A673 (cell line): ENCODE data around the gene EXPH5. TPM values are rescaled to one million over a fixed set of nuclear protein-coding genes. Genes with fewer than 3 reads are reported as not detected.

Experiments used
- BruUV-seq: library from RNA; stranded (reverse); fragments of 400-500 nt; replicated peaks from 2 replicates; lab custom pipeline; 2021; lab: Mats Ljungman, UMichigan
- CTCF ChIA-PET: fragments of 300-600 bp; sonication (Branson Sonifier 250); formaldehyde crosslinking; loops from one replicate; lab custom pipeline; 2022; ENCODE audit warnings: antibody characterized with exemption; lab: Charles Lee
- POLR2A ChIA-PET: fragments of 300-600 bp; sonication (Branson Sonifier 250); formaldehyde crosslinking; loops from one replicate; lab custom pipeline; 2022; ENCODE audit warnings: antibody characterized with exemption; ENCODE audit not compliant: low non-redundant PET; lab: Charles Lee
- DNase-seq: peaks from one replicate; pipeline ENCODE4 v3.0.0-alpha.2; 2015; ENCODE audit warnings: low spot score
- H3K27ac ChIP-seq: fragments of 200-600 bp; sonication (generic); 2 replicates; pipeline ENCODE4 v1.5.1; 2016; ENCODE audit warnings: mixed run types, low read depth, mild to moderate bottlenecking, mixed read lengths, antibody characterized with exemption, low read length; ENCODE audit not compliant: poor library complexity, severe bottlenecking
- H3K27me3 ChIP-seq: fragments of 200-600 bp; sonication (generic); replicated peaks from 2 replicates; pipeline ENCODE4 v1.6.1; 2017; ENCODE audit warnings: mixed run types, low read depth, mild to moderate bottlenecking, mixed read lengths, antibody characterized with exemption, low read length; ENCODE audit not compliant: insufficient read depth, poor library complexity
- H3K36me3 ChIP-seq: fragments of 200-600 bp; sonication (generic); 2 replicates; pipeline ENCODE4 v1.6.1; 2016; ENCODE audit warnings: mixed run types, mild to moderate bottlenecking, mixed read lengths, antibody characterized with exemption, low read length; ENCODE audit not compliant: insufficient read depth, poor library complexity, severe bottlenecking
- H3K4me1 ChIP-seq: fragments of 200-600 bp; sonication (generic); 2 replicates; pipeline ENCODE4 v1.6.1; 2017; ENCODE audit warnings: mixed run types, mild to moderate bottlenecking, mixed read lengths, antibody characterized with exemption, low read length; ENCODE audit not compliant: insufficient read depth, poor library complexity, severe bottlenecking
- H3K4me3 ChIP-seq: fragments of 200-600 bp; sonication (generic); 2 replicates; pipeline ENCODE4 v1.5.1; 2016; ENCODE audit warnings: low read depth, mixed run types, mild to moderate bottlenecking, mixed read lengths, low read length; ENCODE audit not compliant: poor library complexity, severe bottlenecking
- H3K9me3 ChIP-seq: fragments of 200-600 bp; sonication (generic); 2 replicates; pipeline ENCODE4 v1.6.1; 2016; ENCODE audit warnings: mixed run types, low read depth, mild to moderate bottlenecking, mixed read lengths, antibody characterized with exemption, low read length; ENCODE audit not compliant: poor library complexity, severe bottlenecking
- EZH2 ChIP-seq: fragments of 200-600 bp; sonication (generic); IDR thresholded peaks from 2 replicates; pipeline ENCODE4 v1.6.1; 2017; ENCODE audit warnings: borderline replicate concordance, low read depth, mild to moderate bottlenecking, mixed read lengths, antibody characterized with exemption, low read length; ENCODE audit not compliant: poor library complexity, severe bottlenecking
- intact Hi-C: fragments of 100-400 bp; cut with micrococcal nuclease; formaldehyde crosslinking; loops from one replicate; pipeline ENCODE4 v1.10.0; 2022; ENCODE audit not compliant: unreplicated experiment
- total RNA-seq: library from RNA; stranded (reverse); gene quantifications from 2 replicates; pipeline ENCODE4 v1.2.3, GENCODE V29; 2021
- TF ChIP-seq, protein P1 (sequence below): fragments of 300-800, 200-600 bp; sonication (generic); conservative IDR thresholded peaks from 2 replicates; pipeline ENCODE4 v1.5.1; 2017; ENCODE audit warnings: low read depth, mild to moderate bottlenecking, antibody characterized with exemption, low read length, moderate library complexity, mixed read lengths

Gene EXPH5
- total RNA-seq, 1 experiment from 2014 or later: 0.26 TPM

DNA sequence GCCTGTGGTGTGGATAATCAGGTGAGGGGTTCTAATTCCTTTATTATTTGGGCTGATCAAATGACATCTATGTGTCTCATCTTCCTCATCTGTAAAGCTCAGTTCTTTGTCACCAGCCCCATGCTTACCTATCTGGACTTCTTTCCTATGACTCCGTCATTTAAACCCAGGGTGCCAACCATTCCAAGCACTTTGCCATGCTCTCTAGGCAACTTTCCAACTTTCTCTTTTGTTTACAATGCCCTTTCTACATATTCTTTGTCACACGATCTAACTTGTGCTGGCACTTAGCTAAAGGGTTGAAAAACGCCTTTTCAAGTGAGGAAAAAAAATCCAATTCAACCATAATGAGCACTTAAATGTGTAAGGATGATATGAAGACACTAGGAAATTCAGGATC lies 27.9 kb downstream of the EXPH5 start:
- ChIA-PET CTCF (interaction anchor here (0.7 kb wide), 1 partner anchor 337 kb away, joined by 3 read pairs; no protein-coding TSS in a partner anchor), POLR2A (no interaction called here)
- Histone ChIP-seq H3K27ac (no peak overlapping the region), H3K4me3 (no peak overlapping the region), H3K27me3 (no peaks in the 10 kb centered on the region), H3K4me1 (no peaks in the 10 kb centered on the region), H3K9me3 (no peaks in the 10 kb centered on the region), H3K36me3 (no peaks in the 10 kb centered on the region)
- intact Hi-C loops: no loop called here
- TF ChIP-seq, protein P1, sequence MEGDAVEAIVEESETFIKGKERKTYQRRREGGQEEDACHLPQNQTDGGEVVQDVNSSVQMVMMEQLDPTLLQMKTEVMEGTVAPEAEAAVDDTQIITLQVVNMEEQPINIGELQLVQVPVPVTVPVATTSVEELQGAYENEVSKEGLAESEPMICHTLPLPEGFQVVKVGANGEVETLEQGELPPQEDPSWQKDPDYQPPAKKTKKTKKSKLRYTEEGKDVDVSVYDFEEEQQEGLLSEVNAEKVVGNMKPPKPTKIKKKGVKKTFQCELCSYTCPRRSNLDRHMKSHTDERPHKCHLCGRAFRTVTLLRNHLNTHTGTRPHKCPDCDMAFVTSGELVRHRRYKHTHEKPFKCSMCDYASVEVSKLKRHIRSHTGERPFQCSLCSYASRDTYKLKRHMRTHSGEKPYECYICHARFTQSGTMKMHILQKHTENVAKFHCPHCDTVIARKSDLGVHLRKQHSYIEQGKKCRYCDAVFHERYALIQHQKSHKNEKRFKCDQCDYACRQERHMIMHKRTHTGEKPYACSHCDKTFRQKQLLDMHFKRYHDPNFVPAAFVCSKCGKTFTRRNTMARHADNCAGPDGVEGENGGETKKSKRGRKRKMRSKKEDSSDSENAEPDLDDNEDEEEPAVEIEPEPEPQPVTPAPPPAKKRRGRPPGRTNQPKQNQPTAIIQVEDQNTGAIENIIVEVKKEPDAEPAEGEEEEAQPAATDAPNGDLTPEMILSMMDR: no peak
- TF ChIP-seq EZH2: no peak
- BruUV-seq: no TSS peak
- DNase-seq: no peak

DNA sequence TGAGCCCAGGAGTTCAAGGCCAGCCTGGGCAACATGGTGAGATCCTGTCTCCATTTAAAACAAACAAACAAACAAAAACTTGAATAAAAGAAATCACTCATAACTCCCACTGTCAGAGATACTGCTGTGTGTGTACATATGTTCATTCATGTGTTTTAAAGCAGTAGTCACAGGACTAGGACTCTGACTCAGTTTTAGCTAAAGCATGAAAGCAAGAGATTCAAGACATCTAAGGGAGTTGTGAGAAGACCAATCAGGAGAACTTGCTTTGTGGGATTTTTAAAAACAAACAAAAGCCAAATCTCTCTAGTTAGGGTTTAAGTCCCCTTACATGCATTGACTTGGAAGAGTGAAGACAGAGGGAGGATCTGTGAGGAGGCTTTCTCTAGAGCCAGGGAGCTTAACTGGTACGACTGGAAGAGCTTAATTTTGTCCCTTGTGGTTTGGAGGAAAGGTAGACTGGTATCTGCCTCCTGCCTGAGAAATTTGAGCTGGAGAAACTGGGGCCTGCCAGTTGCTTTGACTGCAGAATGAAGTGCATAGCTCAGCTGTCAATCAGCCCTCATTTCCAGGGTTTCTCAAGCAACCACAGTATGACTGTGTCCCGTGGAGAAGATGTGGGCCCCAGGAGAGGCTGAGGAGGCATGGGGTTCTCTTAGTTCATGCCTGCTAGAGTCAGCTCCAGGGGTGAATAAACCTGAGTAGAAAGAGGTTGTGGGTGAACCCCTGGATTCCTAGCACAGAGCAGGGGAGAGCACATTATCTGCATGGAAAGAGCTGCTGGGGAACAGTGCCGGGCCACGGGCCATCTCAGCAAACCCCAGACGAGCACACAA lies 30.6 kb downstream of the EXPH5 start:
- CTCF ChIA-PET: no interaction called here
- no peak for TF ChIP-seq EZH2
- TF ChIP-seq, protein P1: no peak
- POLR2A ChIA-PET: no interaction called here
- H3K4me1 ChIP-seq: no peaks in the 10 kb centered on the region
- intact Hi-C loops: no loop called here
- BruUV-seq: no TSS peak
- H3K27ac ChIP-seq: no peak overlapping the region
- no peaks in the 10 kb centered on the region for H3K36me3 ChIP-seq
- H3K27me3 ChIP-seq: no peaks in the 10 kb centered on the region
- no peak for DNase-seq
- H3K4me3 ChIP-seq: no peak overlapping the region
- H3K9me3 ChIP-seq: no peaks in the 10 kb centered on the region

DNA sequence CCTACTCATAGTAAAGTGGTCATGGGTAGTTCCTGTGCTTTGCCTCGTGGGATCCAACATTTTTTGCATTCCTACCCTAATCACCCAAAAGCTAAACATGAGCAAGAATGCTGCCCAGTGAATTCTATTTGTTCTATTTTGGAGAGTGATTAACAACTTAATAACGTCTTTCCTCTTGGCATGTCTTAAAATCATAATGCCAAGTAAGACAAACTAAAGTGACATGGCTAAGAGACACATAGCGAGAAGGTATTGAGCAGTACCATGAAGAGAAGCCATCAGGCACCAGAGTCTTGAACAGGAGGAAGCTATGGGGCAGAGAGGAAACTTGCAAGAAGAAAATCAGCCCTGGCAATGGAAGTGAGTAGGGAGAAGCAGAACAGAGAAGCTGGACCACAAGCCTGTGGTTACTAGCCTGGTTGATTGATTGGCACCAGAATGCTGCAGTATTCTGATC lies 32.0 kb downstream of the EXPH5 start:
- CTCF ChIA-PET: no interaction called here
- BruUV-seq: no TSS peak

More for the DNA sequence above, 32.0 kb downstream of the EXPH5 start:
- H3K27me3 ChIP-seq: no peaks in the 10 kb centered on the region
- H3K4me1 ChIP-seq: no peaks in the 10 kb centered on the region
- no peak overlapping the region for H3K4me3 ChIP-seq
- no peaks in the 10 kb centered on the region for H3K36me3 ChIP-seq
- H3K27ac ChIP-seq: no peak overlapping the region
- no peaks in the 10 kb centered on the region for H3K9me3 ChIP-seq
- TF ChIP-seq EZH2: no peak
- TF ChIP-seq, protein P1: no peak
- intact Hi-C loops: no loop called here
- POLR2A ChIA-PET: no interaction called here
- DNase-seq: no peak
